Fibroblast of lung (primary cell): ENCODE measurements around the gene RPL9.

ENCODE experiments used
- EZH2 ChIP-seq: IDR thresholded peaks from 2 replicates; pipeline ENCODE4 v1.5.1; 2012; ENCODE audit warnings: low read length, control low read depth, mild to moderate bottlenecking; ENCODE audit errors: missing control alignments
- TF ChIP-seq, protein P1 (sequence below), 2 donors: IDR thresholded peaks in 1 of 2; conservative IDR thresholded peaks in 1 of 2; 1 replicate in 1 of 2; 2 replicates in 1 of 2; pipeline ENCODE4 v1.5.1; 2011 to 2012; ENCODE audit warnings: low read length in 2 of 2, control low read depth in 1 of 2, inconsistent platforms in 1 of 2, low read depth in 1 of 2, mild to moderate bottlenecking in 1 of 2

- TF ChIP-seq, protein P1, sequence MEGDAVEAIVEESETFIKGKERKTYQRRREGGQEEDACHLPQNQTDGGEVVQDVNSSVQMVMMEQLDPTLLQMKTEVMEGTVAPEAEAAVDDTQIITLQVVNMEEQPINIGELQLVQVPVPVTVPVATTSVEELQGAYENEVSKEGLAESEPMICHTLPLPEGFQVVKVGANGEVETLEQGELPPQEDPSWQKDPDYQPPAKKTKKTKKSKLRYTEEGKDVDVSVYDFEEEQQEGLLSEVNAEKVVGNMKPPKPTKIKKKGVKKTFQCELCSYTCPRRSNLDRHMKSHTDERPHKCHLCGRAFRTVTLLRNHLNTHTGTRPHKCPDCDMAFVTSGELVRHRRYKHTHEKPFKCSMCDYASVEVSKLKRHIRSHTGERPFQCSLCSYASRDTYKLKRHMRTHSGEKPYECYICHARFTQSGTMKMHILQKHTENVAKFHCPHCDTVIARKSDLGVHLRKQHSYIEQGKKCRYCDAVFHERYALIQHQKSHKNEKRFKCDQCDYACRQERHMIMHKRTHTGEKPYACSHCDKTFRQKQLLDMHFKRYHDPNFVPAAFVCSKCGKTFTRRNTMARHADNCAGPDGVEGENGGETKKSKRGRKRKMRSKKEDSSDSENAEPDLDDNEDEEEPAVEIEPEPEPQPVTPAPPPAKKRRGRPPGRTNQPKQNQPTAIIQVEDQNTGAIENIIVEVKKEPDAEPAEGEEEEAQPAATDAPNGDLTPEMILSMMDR (conservative IDR thresholded peaks at IDR 0.05 in 1 of 2, IDR thresholded peaks at IDR 0.05 in 1 of 2; ENCODE audit: low read depth in 1 of 2, low read length in 2 of 2): no peak
- no peak for TF ChIP-seq EZH2
These were observed 36.5 kb downstream of the RPL9 start for GRCh38 chr4:39422247-39422646.
